H1 (cell line): ENCODE data around the gene ACP3. TPM values are rescaled to one million over a fixed set of nuclear protein-coding genes. Genes with fewer than 3 reads are reported as not detected.

ENCODE experiments used
- CTCF ChIA-PET: fragments of 300-600 bp; sonication (Branson Sonifier 250); formaldehyde crosslinking; loops from one replicate; lab custom pipeline; 2021; ENCODE audit not compliant: partially characterized antibody; lab: Charles Lee
- POLR2A ChIA-PET: fragments of 300-600 bp; sonication (Branson Sonifier 250); formaldehyde crosslinking; loops from one replicate; lab custom pipeline; 2021; ENCODE audit warnings: inconsistent platforms; ENCODE audit not compliant: partially characterized antibody; lab: Charles Lee
- DNase-seq, 2 experiments: peaks; one replicate each; pipeline versions ENCODE4 v3.0.0 to v3.0.0-alpha.2; 2010 to 2022; ENCODE audit warnings: low spot score in 2 of 2, low read depth in 1 of 2, mixed read lengths in 1 of 2
- FAIRE-seq: peaks from 2 replicates; lab custom pipeline; 2011; peaks lifted over from hg19 to GRCh38; lab: Jason Lieb, UNC
- H2AFZ ChIP-seq: 2 replicates; pipeline ENCODE4 v1.8.1; 2012; ENCODE audit warnings: low read length, inconsistent platforms
- H2AK5ac ChIP-seq: 2 replicates; pipeline ENCODE4 v1.6.1; 2013; ENCODE audit warnings: low read depth, low read length
- H2BK120ac ChIP-seq: replicated peaks from 2 replicates; pipeline ENCODE3; 2013; ENCODE audit warnings: low read depth, low read length, inconsistent platforms
- H2BK12ac ChIP-seq: 2 replicates; pipeline ENCODE4 v1.6.1; 2013; ENCODE audit warnings: low read depth, low read length
- H2BK15ac ChIP-seq: 2 replicates; pipeline ENCODE4 v1.6.1; 2013; ENCODE audit warnings: low read length
- H2BK20ac ChIP-seq: 2 replicates; pipeline ENCODE4 v1.6.1; 2013; ENCODE audit warnings: low read length
- H2BK5ac ChIP-seq: 2 replicates; pipeline ENCODE4 v1.6.1; 2013; ENCODE audit warnings: low read depth, low read length
- H3K14ac ChIP-seq: 2 replicates; pipeline ENCODE4 v1.6.1; 2013; ENCODE audit warnings: inconsistent platforms; ENCODE audit not compliant: insufficient read length
- H3K18ac ChIP-seq: 2 replicates; pipeline ENCODE4 v1.6.1; 2013; ENCODE audit warnings: low read length; ENCODE audit errors: extremely low read depth
- H3K23ac ChIP-seq: 2 replicates; pipeline ENCODE4 v1.6.1; 2013; ENCODE audit warnings: inconsistent platforms; ENCODE audit not compliant: insufficient read length
- H3K23me2 ChIP-seq: 2 replicates; pipeline ENCODE4 v1.6.1; 2013; ENCODE audit warnings: low read depth, low read length
- H3K27ac ChIP-seq: 2 replicates; pipeline ENCODE4 v1.6.1; 2011; ENCODE audit warnings: low read depth, low read length, inconsistent platforms
- H3K27me3 ChIP-seq, 4 experiments: replicated peaks in 1 of 4; 1 replicate in 1 of 4; 2 replicates in 3 of 4; pipeline versions ENCODE4 v1.6.1 to v1.8.1; 2011 to 2013; ENCODE audit warnings: low read length in 3 of 4, mild to moderate bottlenecking in 3 of 4, inconsistent platforms in 2 of 4, mixed read lengths in 2 of 4, moderate library complexity in 1 of 4; ENCODE audit not compliant: control insufficient read depth in 3 of 4, insufficient read depth in 3 of 4; ENCODE audit errors: extremely low read depth in 1 of 4
- H3K36me3 ChIP-seq, 4 experiments: 2 replicates each; pipeline versions ENCODE4 v1.6.1 to v1.8.1; 2011 to 2013; ENCODE audit warnings: mild to moderate bottlenecking in 4 of 4, low read length in 3 of 4, moderate library complexity in 2 of 4, control low read depth in 1 of 4, inconsistent platforms in 1 of 4; ENCODE audit not compliant: insufficient read depth in 4 of 4, control insufficient read depth in 2 of 4
- H3K4ac ChIP-seq: replicated peaks from 2 replicates; pipeline ENCODE3; 2013; ENCODE audit warnings: low read length, low read depth, mixed read lengths, inconsistent platforms; ENCODE audit not compliant: insufficient read length
- H3K4me1 ChIP-seq, 4 experiments: replicated peaks in 1 of 4; 1 replicate in 1 of 4; 2 replicates in 3 of 4; pipeline versions ENCODE4 v1.6.1 to v1.8.1; 2011 to 2013; ENCODE audit warnings: low read length in 3 of 4, inconsistent platforms in 2 of 4, mixed read lengths in 1 of 4; ENCODE audit not compliant: insufficient read depth in 4 of 4, control insufficient read depth in 3 of 4
- H3K4me2 ChIP-seq, 2 experiments: 2 replicates each; pipeline versions ENCODE4 v1.6.1 to v1.8.1; 2011 to 2013; ENCODE audit warnings: low read depth in 2 of 2, low read length in 2 of 2, control low read depth in 1 of 2, inconsistent platforms in 1 of 2, mild to moderate bottlenecking in 1 of 2; ENCODE audit not compliant: insufficient read depth in 1 of 2
- H3K4me3 ChIP-seq, 4 experiments: fragments of 200-600, 300-600 bp in 1 of 4; sonication (generic), shearing (Covaris generic), sonication (Bioruptor Twin) in 1 of 4; 2 replicates each; pipeline versions ENCODE4 v1.5.1 to v1.8.1; 2011 to 2016; ENCODE audit warnings: low read length in 4 of 4, low read depth in 3 of 4, control low read depth in 2 of 4, inconsistent platforms in 2 of 4, mild to moderate bottlenecking in 2 of 4, mixed read lengths in 1 of 4, moderate library complexity in 1 of 4; ENCODE audit not compliant: insufficient read depth in 2 of 4; ENCODE audit errors: extremely low read depth in 1 of 4
- H3K56ac ChIP-seq: replicated peaks from 2 replicates; pipeline ENCODE3; 2013; ENCODE audit warnings: low read depth, mild to moderate bottlenecking, mixed read lengths, low read length, inconsistent platforms; ENCODE audit not compliant: insufficient read length
- H3K79me1 ChIP-seq: 2 replicates; pipeline ENCODE4 v1.6.1; 2013; ENCODE audit warnings: low read depth, low read length, control low read depth
- H3K79me2 ChIP-seq, 2 experiments: 2 replicates each; pipeline versions ENCODE4 v1.6.1 to v1.8.1; 2012 to 2013; ENCODE audit warnings: low read length in 2 of 2, mild to moderate bottlenecking in 2 of 2, inconsistent platforms in 1 of 2; ENCODE audit not compliant: insufficient read depth in 2 of 2, control insufficient read depth in 1 of 2
- H3K9ac ChIP-seq, 4 experiments: replicated peaks in 1 of 4; 1 replicate in 1 of 4; 2 replicates in 3 of 4; pipeline versions ENCODE4 v1.6.1 to v1.8.1; 2011 to 2013; ENCODE audit warnings: low read depth in 3 of 4, low read length in 3 of 4, control low read depth in 2 of 4, mild to moderate bottlenecking in 2 of 4, moderate library complexity in 2 of 4, inconsistent platforms in 1 of 4; ENCODE audit errors: extremely low read depth in 1 of 4
- H3K9me3 ChIP-seq, 2 experiments: 2 replicates each; pipeline versions ENCODE4 v1.6.1 to v1.8.1; 2012 to 2013; ENCODE audit warnings: mild to moderate bottlenecking in 2 of 2, moderate library complexity in 2 of 2, control low read depth in 1 of 2, inconsistent platforms in 1 of 2, low read depth in 1 of 2, low read length in 1 of 2, mixed read lengths in 1 of 2; ENCODE audit not compliant: insufficient read depth in 2 of 2
- H4K20me1 ChIP-seq, 2 experiments: replicated peaks in 1 of 2; 2 replicates each; pipeline versions ENCODE3 to v1.8.1; 2011 to 2013; ENCODE audit warnings: inconsistent platforms in 2 of 2, low read length in 2 of 2, mild to moderate bottlenecking in 1 of 2; ENCODE audit not compliant: insufficient read depth in 2 of 2, control insufficient read depth in 1 of 2
- H4K5ac ChIP-seq: 2 replicates; pipeline ENCODE4 v1.6.1; 2013; ENCODE audit warnings: low read length, low read depth, mixed read lengths, inconsistent platforms; ENCODE audit not compliant: insufficient read length
- H4K8ac ChIP-seq: 2 replicates; pipeline ENCODE4 v1.8.0; 2013; ENCODE audit warnings: mild to moderate bottlenecking, moderate library complexity, low read length, inconsistent platforms; ENCODE audit not compliant: insufficient read depth; ENCODE audit errors: extremely low read depth
- H4K91ac ChIP-seq: replicated peaks from 2 replicates; pipeline ENCODE3; 2013; ENCODE audit warnings: low read length, mixed read lengths, inconsistent platforms; ENCODE audit not compliant: insufficient read length
- ASH2L ChIP-seq: fragments of 200-600, 300-600 bp; sonication (generic); IDR thresholded peaks from one replicate; pipeline ENCODE4 v1.7.1; 2017; ENCODE audit warnings: low read length
- GABPA ChIP-seq: IDR thresholded peaks from 2 replicates; pipeline ENCODE4 v1.6.1; 2011; ENCODE audit warnings: mild to moderate bottlenecking, low read length, moderate library complexity, borderline replicate concordance; ENCODE audit not compliant: insufficient read depth
- HDAC6 ChIP-seq: IDR thresholded peaks from one replicate; pipeline ENCODE4 v1.7.1; 2012; ENCODE audit warnings: low read depth, mild to moderate bottlenecking, inconsistent platforms, low read length, moderate library complexity
- POLR2A ChIP-seq, 2 experiments: IDR thresholded peaks; 1 replicate in 1 of 2; 2 replicates in 1 of 2; pipeline ENCODE4 v1.6.1; 2011; ENCODE audit warnings: low read depth in 2 of 2, low read length in 2 of 2, mild to moderate bottlenecking in 2 of 2; ENCODE audit errors: control extremely low read depth in 1 of 2
- POU5F1 ChIP-seq: IDR thresholded peaks from 2 replicates; pipeline ENCODE4 v1.6.1; 2011; ENCODE audit warnings: low read depth, mild to moderate bottlenecking, low read length, moderate library complexity
- SIRT6 ChIP-seq: IDR thresholded peaks from one replicate; pipeline ENCODE4 v1.7.1; 2012; ENCODE audit warnings: low read length, inconsistent platforms
- SP1 ChIP-seq: IDR thresholded peaks from 2 replicates; pipeline ENCODE4 v1.6.1; 2011; ENCODE audit warnings: low read depth, low read length
- TCF12 ChIP-seq: IDR thresholded peaks from 2 replicates; pipeline ENCODE4 v1.6.1; 2011; ENCODE audit warnings: low read depth, mild to moderate bottlenecking, low read length
- WGBS, 2 experiments: shearing (Covaris generic) in 1 of 2; methylation state at CpG; one replicate each; pipeline versions ENCODE4 v1.1.6 to v1.1.7; 2013 to 2015; ENCODE audit warnings: low lambda C conversion rate in 2 of 2, mixed read lengths in 2 of 2, inconsistent platforms in 1 of 2, low coverage in 1 of 2, missing lambda C conversion rate in 1 of 2; ENCODE audit not compliant: insufficient replicate concordance in 2 of 2, insufficient coverage in 1 of 2, insufficient read length in 1 of 2; ENCODE audit errors: extremely low coverage in 1 of 2, missing lambda C conversion rate in 1 of 2; 5-methylcytosine and 5-hydroxymethylcytosine counted together
- polyA plus RNA-seq, 7 experiments: library from polyadenylated mRNA; depleted of rRNA in 3 of 7; stranded (reverse) in 5 of 7; unstranded in 2 of 7; fragments of >200 nt in 5 of 7; fragments of 200-250 nt in 2 of 7; gene quantifications; 1 replicate in 5 of 7; 2 replicates in 1 of 7; 4 replicates in 1 of 7; pipeline versions ENCODE4 v1.2.1 to v1.2.3, GENCODE V29; 2011 to 2013; ENCODE audit warnings: missing spikeins in 2 of 7, mixed read lengths in 2 of 7
- total RNA-seq: library from RNA; stranded (reverse); fragmentation: NEBNext Ultra II Directional; extraction: Animal tissue kit (Norgen Biotek cat#: 25700); gene quantifications from 2 replicates; pipeline ENCODE4 v1.2.1, GENCODE V29; 2021
- TF ChIP-seq, protein P1 (sequence below): IDR thresholded peaks from 2 replicates; pipeline ENCODE4 v1.6.1; 2012; ENCODE audit warnings: low read length, inconsistent platforms

Gene ACP3
- total and polyA plus RNA-seq, 2 of the 8 experiments (the other 6 are each of a cell fraction or from before 2014, with no cell fraction given): 1.2 to 1.4 TPM

DNA sequence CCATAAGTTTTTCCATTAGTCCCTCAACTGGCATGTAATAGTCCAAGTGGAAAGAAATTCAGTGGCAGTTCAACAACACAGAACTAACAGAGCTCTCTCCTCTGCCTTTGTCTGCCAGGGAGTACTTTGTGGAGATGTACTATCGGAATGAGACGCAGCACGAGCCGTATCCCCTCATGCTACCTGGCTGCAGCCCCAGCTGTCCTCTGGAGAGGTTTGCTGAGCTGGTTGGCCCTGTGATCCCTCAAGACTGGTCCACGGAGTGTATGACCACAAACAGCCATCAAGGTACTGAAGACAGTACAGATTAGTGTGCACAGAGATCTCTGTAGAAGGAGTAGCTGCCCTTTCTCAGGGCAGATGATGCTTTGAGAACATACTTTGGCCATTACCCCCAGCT is 39.4 kb downstream of the ACP3 start:
- DNase-seq (no peak), FAIRE-seq (no peak)
- no peaks in the 10 kb centered on the region for H3K36me3 ChIP-seq
- no peaks in the 10 kb centered on the region for H3K27me3 ChIP-seq
- H3K56ac ChIP-seq: no peak overlapping the region
- H3K4me3 ChIP-seq: no peak overlapping the region
- ChIA-PET POLR2A (interaction anchor here (0.7 to 1.6 kb wide), 3 partner anchors 9 to 42 kb away, joined by 3 to 7 read pairs (median 4); no protein-coding TSS in a partner anchor), CTCF (interaction anchor here (1.0 to 20.7 kb wide), 5 partner anchors 10 to 88 kb away, joined by 3 to 486 read pairs (median 6); no protein-coding TSS in a partner anchor)
- peaks cover 0 to 2% (median under 1%) of the 10 kb centered on the region in 4 experiments; a peak in 3 of 7 replicates for H3K4me1 ChIP-seq
- no peak overlapping the region for H3K27ac ChIP-seq
- no peak overlapping the region for H3K14ac ChIP-seq
- H4K91ac ChIP-seq: no peak overlapping the region
- no peak overlapping the region for H3K4ac ChIP-seq
- H3K4me2 ChIP-seq: no peak overlapping the region
- H4K20me1 ChIP-seq: no peaks in the 10 kb centered on the region
- H3K18ac ChIP-seq: no peak overlapping the region
- no peak overlapping the region for H4K5ac ChIP-seq
- no peaks in the 10 kb centered on the region for H3K23me2 ChIP-seq
- H2BK20ac ChIP-seq: no peak overlapping the region
- 91% methylated on average over 5 of the region's 5 CpGs; no CpG with 5 or more reads in 1 of the 2 experiments for WGBS, 2 experiments
- no peaks in the 10 kb centered on the region for H3K79me1 ChIP-seq
- H2BK5ac ChIP-seq: no peak overlapping the region
- no peak overlapping the region for H3K23ac ChIP-seq
- H2AK5ac ChIP-seq: no peak overlapping the region
- H3K9me3 ChIP-seq: no peaks in the 10 kb centered on the region
- H2BK12ac ChIP-seq: no peak overlapping the region
- no peak overlapping the region for H4K8ac ChIP-seq
- no peak overlapping the region for H3K9ac ChIP-seq
- no peak for TF ChIP-seq GABPA
- TF ChIP-seq SP1: no peak
- TF ChIP-seq ASH2L: no peak
- TF ChIP-seq POU5F1: no peak
- TF ChIP-seq POLR2A (IDR thresholded peaks at IDR 0.05; ENCODE audit: control extremely low read depth in 1 of 2, low read depth in 2 of 2, low read length in 2 of 2): no peak
- no peak for TF ChIP-seq HDAC6
- TF ChIP-seq SIRT6: no peak
- TF ChIP-seq, protein P1, sequence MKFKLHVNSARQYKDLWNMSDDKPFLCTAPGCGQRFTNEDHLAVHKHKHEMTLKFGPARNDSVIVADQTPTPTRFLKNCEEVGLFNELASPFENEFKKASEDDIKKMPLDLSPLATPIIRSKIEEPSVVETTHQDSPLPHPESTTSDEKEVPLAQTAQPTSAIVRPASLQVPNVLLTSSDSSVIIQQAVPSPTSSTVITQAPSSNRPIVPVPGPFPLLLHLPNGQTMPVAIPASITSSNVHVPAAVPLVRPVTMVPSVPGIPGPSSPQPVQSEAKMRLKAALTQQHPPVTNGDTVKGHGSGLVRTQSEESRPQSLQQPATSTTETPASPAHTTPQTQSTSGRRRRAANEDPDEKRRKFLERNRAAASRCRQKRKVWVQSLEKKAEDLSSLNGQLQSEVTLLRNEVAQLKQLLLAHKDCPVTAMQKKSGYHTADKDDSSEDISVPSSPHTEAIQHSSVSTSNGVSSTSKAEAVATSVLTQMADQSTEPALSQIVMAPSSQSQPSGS: no peak
- no peak for TF ChIP-seq TCF12
- no peaks in the 10 kb centered on the region for H3K79me2 ChIP-seq
- 0 out of 2 replicates have a peak overlapping the region, but pooled peaks have one; percentile 30 for H2AFZ ChIP-seq
- H2BK15ac ChIP-seq: no peak overlapping the region
- no peak overlapping the region for H2BK120ac ChIP-seq
